Activated CD8-positive, alpha-beta T cell treated with anti-CD3 and anti-CD28 coated beads for 36 hours (primary cell): ENCODE results near the gene OPCML. TPM values are rescaled to one million over a fixed set of nuclear protein-coding genes. Genes with fewer than 3 reads are reported as not detected.
A peak's percentile ranks its signal among the peaks of the same experiment; 100 is the strongest.

Source experiments
- ATAC-seq: fragments of 200-7000 bp; cut with Tn5 transposase; one replicate; pipeline ENCODE4 v1.10.0; 2021; ENCODE audit warnings: mild to moderate bottlenecking, moderate library complexity
- CTCF ChIA-PET: fragments of 350-600 bp; sonication (Branson Sonifier 250); formaldehyde crosslinking; loops from one replicate; lab custom pipeline; 2021; ENCODE audit warnings: antibody characterized with exemption; lab: Charles Lee
- POLR2A ChIA-PET: fragments of 350-600 bp; sonication (Branson Sonifier 250); formaldehyde crosslinking; loops from one replicate; lab custom pipeline; 2021; ENCODE audit warnings: antibody characterized with exemption; lab: Charles Lee
- DNase-seq: peaks from one replicate; pipeline ENCODE4 v3.0.0-alpha.2; 2020
- H3K27ac Mint-ChIP-seq: one replicate; pipeline ENCODE4 v1.8.0; 2021; ENCODE audit warnings: mild to moderate bottlenecking, mixed read lengths
- H3K27me3 Mint-ChIP-seq: one replicate; pipeline ENCODE4 v1.8.0; 2021; ENCODE audit warnings: mixed read lengths
- H3K36me3 Mint-ChIP-seq: one replicate; pipeline ENCODE4 v1.8.0; 2021; ENCODE audit warnings: low read depth, mixed read lengths
- H3K4me1 Mint-ChIP-seq: one replicate; pipeline ENCODE4 v1.8.0; 2021; ENCODE audit warnings: low read depth, mixed read lengths
- H3K4me3 Mint-ChIP-seq: one replicate; pipeline ENCODE4 v1.8.0; 2021; ENCODE audit warnings: mild to moderate bottlenecking, moderate library complexity, mixed read lengths
- H3K9me3 Mint-ChIP-seq: one replicate; pipeline ENCODE4 v1.8.0; 2021; ENCODE audit warnings: mixed read lengths
- CTCF ChIP-seq: fragments of 200-600 bp; IDR thresholded peaks from one replicate; pipeline ENCODE4 v1.8.0; 2022; ENCODE audit warnings: antibody characterized with exemption, mild to moderate bottlenecking
- intact Hi-C: fragments of 100-400 bp; cut with micrococcal nuclease; formaldehyde crosslinking; loops from one replicate; pipeline ENCODE4 v1.10.0; 2022
- total RNA-seq, 2 experiments: library from RNA; stranded (reverse); gene quantifications; one replicate each; pipeline ENCODE4 v1.2.3, GENCODE V29; 2021

OPCML gene
- total RNA-seq, 2 experiments from 2014 or later, result not detected

- H3K27me3 Mint-ChIP-seq, result no peaks in the 10 kb centered on the region
- no peak for TF ChIP-seq CTCF
- intact Hi-C loops, result no loop called here
- peaks cover 31% of the 10 kb centered on the region for H3K4me1 Mint-ChIP-seq
- peak; percentile 90 for ATAC-seq
- no peaks in the 10 kb centered on the region for H3K36me3 Mint-ChIP-seq
- peak overlapping the region; percentile 63 for H3K27ac Mint-ChIP-seq
- POLR2A ChIA-PET, result interaction anchor here (1.6 kb wide), 1 partner anchor 10 kb away, joined by 5 read pairs; no protein-coding TSS in a partner anchor
- CTCF ChIA-PET, result no interaction called here
- H3K4me3 Mint-ChIP-seq, result peak overlapping the region; percentile 39
- no peaks in the 10 kb centered on the region for H3K9me3 Mint-ChIP-seq
- peak; percentile 84 for DNase-seq
These were observed 813.3 kb downstream of the OPCML start for GRCh38 chr11:132718711-132719671.

- intact Hi-C loops, result no loop called here
- H3K4me3 Mint-ChIP-seq, result no peak overlapping the region
- ATAC-seq, result no peak
These were observed 814.5 kb downstream of the OPCML start for GRCh38 chr11:132717824-132718223.

GRCh38 chr11:132716037-132716436, 816.3 kb downstream of the OPCML start:
- ChIA-PET CTCF (no interaction called here), POLR2A (no interaction called here)
- no peak for TF ChIP-seq CTCF
- H3K36me3 Mint-ChIP-seq, result no peaks in the 10 kb centered on the region
- no peaks in the 10 kb centered on the region for H3K27me3 Mint-ChIP-seq
- H3K4me3 Mint-ChIP-seq, result no peak overlapping the region
- DNase-seq, result no peak
- H3K4me1 Mint-ChIP-seq, result peaks cover 27% of the 10 kb centered on the region
- H3K27ac Mint-ChIP-seq, result no peak overlapping the region
- H3K9me3 Mint-ChIP-seq, result no peaks in the 10 kb centered on the region
- intact Hi-C loops, result no loop called here
- no peak for ATAC-seq

More at GRCh38 chr11:132717824-132718223, 814.5 kb downstream of the OPCML start:
- POLR2A ChIA-PET, result interaction anchor here (1.1 kb wide), 1 partner anchor 11 kb away, joined by 3 read pairs; no protein-coding TSS in a partner anchor
- no peaks in the 10 kb centered on the region for H3K27me3 Mint-ChIP-seq
- TF ChIP-seq CTCF, result no peak
- CTCF ChIA-PET, result no interaction called here
- H3K4me1 Mint-ChIP-seq, result peaks cover 31% of the 10 kb centered on the region
- no peak for DNase-seq
- H3K9me3 Mint-ChIP-seq, result no peaks in the 10 kb centered on the region
- H3K27ac Mint-ChIP-seq, result no peak overlapping the region
- H3K36me3 Mint-ChIP-seq, result no peaks in the 10 kb centered on the region

- H3K4me3 Mint-ChIP-seq, result no peak overlapping the region
- CTCF ChIA-PET, result no interaction called here
- H3K27ac Mint-ChIP-seq, result no peak overlapping the region
- ATAC-seq (no peak), DNase-seq (no peak)
- TF ChIP-seq CTCF, result no peak
- no peaks in the 10 kb centered on the region for H3K9me3 Mint-ChIP-seq
- H3K4me1 Mint-ChIP-seq, result peaks cover 24% of the 10 kb centered on the region
- POLR2A ChIA-PET, result no interaction called here
- H3K36me3 Mint-ChIP-seq, result no peaks in the 10 kb centered on the region
- intact Hi-C loops, result no loop called here
- no peaks in the 10 kb centered on the region for H3K27me3 Mint-ChIP-seq
These were observed 817.4 kb downstream of the OPCML start for GRCh38 chr11:132714859-132715440.

GRCh38 chr11:132712466-132712865, 819.8 kb downstream of the OPCML start:
- Mint-ChIP-seq H3K36me3 (no peaks in the 10 kb centered on the region), H3K27me3 (no peaks in the 10 kb centered on the region), H3K4me3 (no peak overlapping the region), H3K27ac (no peak overlapping the region), H3K9me3 (no peaks in the 10 kb centered on the region), H3K4me1 (no peaks in the 10 kb centered on the region)
- DNase-seq (no peak), ATAC-seq (no peak)
- ChIA-PET POLR2A (no interaction called here), CTCF (no interaction called here)
- intact Hi-C loops, result no loop called here
- TF ChIP-seq CTCF, result no peak
